ENCODE measurements around the gene TBC1D21. TPM values are rescaled to one million over a fixed set of nuclear protein-coding genes. Genes with fewer than 3 reads are reported as not detected.

Gene TBC1D21
- total RNA-seq, 2 donors from 2014 or later = not detected

GRCh38 chr15:73857193-73857920 lies 16.0 kb upstream of the TBC1D21 start:
- Histone ChIP-seq H3K9me3 (no peaks in the 10 kb centered on the region), H3K4me3 (no peak overlapping the region), H3K36me3 (replicated peaks in 1 of 2; ENCODE audit: insufficient read depth in 1 of 2, low read depth in 2 of 2) (no peaks in the 10 kb centered on the region), H3K4me1 (no peaks in the 10 kb centered on the region), H3K27ac (no peak overlapping the region), H3K27me3 (no peaks in the 10 kb centered on the region)
- 72 to 74% methylated on average over 7 of the region's 7 CpGs for WGBS, 2 donors
- intact Hi-C loops (cut with DNase I) = no loop called here
- DNase-seq (no peak), ATAC-seq (no peak)
- TF ChIP-seq, protein P1, sequence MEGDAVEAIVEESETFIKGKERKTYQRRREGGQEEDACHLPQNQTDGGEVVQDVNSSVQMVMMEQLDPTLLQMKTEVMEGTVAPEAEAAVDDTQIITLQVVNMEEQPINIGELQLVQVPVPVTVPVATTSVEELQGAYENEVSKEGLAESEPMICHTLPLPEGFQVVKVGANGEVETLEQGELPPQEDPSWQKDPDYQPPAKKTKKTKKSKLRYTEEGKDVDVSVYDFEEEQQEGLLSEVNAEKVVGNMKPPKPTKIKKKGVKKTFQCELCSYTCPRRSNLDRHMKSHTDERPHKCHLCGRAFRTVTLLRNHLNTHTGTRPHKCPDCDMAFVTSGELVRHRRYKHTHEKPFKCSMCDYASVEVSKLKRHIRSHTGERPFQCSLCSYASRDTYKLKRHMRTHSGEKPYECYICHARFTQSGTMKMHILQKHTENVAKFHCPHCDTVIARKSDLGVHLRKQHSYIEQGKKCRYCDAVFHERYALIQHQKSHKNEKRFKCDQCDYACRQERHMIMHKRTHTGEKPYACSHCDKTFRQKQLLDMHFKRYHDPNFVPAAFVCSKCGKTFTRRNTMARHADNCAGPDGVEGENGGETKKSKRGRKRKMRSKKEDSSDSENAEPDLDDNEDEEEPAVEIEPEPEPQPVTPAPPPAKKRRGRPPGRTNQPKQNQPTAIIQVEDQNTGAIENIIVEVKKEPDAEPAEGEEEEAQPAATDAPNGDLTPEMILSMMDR (IDR thresholded peaks at IDR 0.05) = no peak
- no peak for TF ChIP-seq POLR2A (IDR thresholded peaks at IDR 0.05)

- Histone ChIP-seq H3K27ac (no peak overlapping the region), H3K9me3 (no peaks in the 10 kb centered on the region), H3K27me3 (no peaks in the 10 kb centered on the region), H3K36me3 (replicated peaks in 1 of 2; ENCODE audit: insufficient read depth in 1 of 2, low read depth in 2 of 2) (no peaks in the 10 kb centered on the region), H3K4me3 (no peak overlapping the region), H3K4me1 (no peaks in the 10 kb centered on the region)
- no peak for TF ChIP-seq POLR2A (IDR thresholded peaks at IDR 0.05)
- TF ChIP-seq, protein P1 (IDR thresholded peaks at IDR 0.05) = no peak
- ATAC-seq (no peak), DNase-seq (no peak)
- WGBS, 2 donors = 71 to 82% methylated on average over 3 to 6 of the region's 6 CpGs
- intact Hi-C loops (cut with DNase I) = no loop called here
These were observed 15.3 kb upstream of the TBC1D21 start for GRCh38 chr15:73858062-73858461.

DNA sequence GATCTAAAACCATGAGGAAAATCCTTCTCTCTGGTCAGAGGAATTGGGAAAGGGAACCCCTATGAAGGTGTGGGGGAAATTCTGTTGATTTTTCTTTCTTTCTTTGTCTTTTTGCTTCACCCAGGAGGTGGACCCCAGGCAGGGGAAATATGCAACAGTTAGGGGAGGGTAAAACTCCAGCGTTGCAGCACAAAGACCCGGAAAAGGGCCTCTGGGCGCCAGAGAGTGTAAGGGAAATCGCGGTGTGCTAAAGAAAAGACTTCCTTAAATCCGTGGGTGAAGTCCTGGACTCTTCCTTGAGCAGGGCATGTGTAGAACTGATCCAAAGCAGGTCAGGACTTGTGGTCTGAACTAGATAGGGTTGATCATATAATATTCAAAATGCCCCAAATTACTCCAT lies 11.1 kb upstream of the TBC1D21 start:
- Histone ChIP-seq H3K9me3 (no peaks in the 10 kb centered on the region), H3K27ac (no peak overlapping the region), H3K36me3 (replicated peaks in 1 of 2; ENCODE audit: insufficient read depth in 1 of 2, low read depth in 2 of 2) (no peaks in the 10 kb centered on the region), H3K4me3 (no peak overlapping the region), H3K4me1 (no peaks in the 10 kb centered on the region), H3K27me3 (no peaks in the 10 kb centered on the region)
- DNase-seq (no peak), ATAC-seq (no peak)
- 22 to 26% methylated on average over 6 of the region's 6 CpGs for WGBS, 2 donors
- TF ChIP-seq POLR2A (IDR thresholded peaks at IDR 0.05) = no peak
- intact Hi-C loops (cut with DNase I) = no loop called here

DNA sequence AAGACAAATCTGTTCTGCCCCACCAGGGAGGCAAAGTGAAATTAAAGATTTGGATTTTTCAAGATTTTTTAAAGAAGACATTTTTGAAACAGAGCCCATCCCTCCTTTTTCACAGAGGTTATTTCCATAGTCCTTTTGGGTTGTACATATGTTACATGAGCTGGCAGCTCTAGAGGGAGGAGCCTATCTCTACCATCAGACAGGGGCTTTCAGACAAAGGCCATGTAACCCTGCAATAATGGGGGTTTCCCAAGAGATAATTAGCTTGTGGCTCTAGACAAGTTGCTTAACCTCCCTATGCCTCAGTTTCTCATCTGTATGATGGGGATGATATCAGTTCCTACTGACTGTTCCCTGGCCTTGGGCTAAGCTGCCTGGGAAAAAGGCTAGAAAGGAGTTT lies 8.0 kb upstream of the TBC1D21 start:
- no peak for ATAC-seq
- intact Hi-C loops (cut with DNase I) = no loop called here
- no peak for DNase-seq
- Histone ChIP-seq H3K27me3 (peaks cover 0 to 4% of the 10 kb centered on the region in 2 donors), H3K4me1 (no peaks in the 10 kb centered on the region), H3K4me3 (no peak overlapping the region), H3K9me3 (no peaks in the 10 kb centered on the region), H3K36me3 (replicated peaks in 1 of 2; ENCODE audit: insufficient read depth in 1 of 2, low read depth in 2 of 2) (no peaks in the 10 kb centered on the region), H3K27ac (no peak overlapping the region)
- TF ChIP-seq POLR2A (IDR thresholded peaks at IDR 0.05) = no peak
- TF ChIP-seq, protein P1 (IDR thresholded peaks at IDR 0.05) = no peak

- H3K4me1 ChIP-seq = peaks cover 1% of the 10 kb centered on the region
- no peaks in the 10 kb centered on the region for H3K9me3 ChIP-seq
- intact Hi-C loops (cut with DNase I) = no loop called here
- no peaks in the 10 kb centered on the region for H3K36me3 ChIP-seq (replicated peaks in 1 of 2; ENCODE audit: insufficient read depth in 1 of 2, low read depth in 2 of 2)
- WGBS, 2 donors = 6 to 16% methylated on average over 6 of the region's 6 CpGs
- H3K27ac ChIP-seq = no peak overlapping the region
- ATAC-seq (no peak), DNase-seq (no peak)
- TF ChIP-seq, protein P1 (IDR thresholded peaks at IDR 0.05) = no peak
- TF ChIP-seq POLR2A (IDR thresholded peaks at IDR 0.05) = no peak
- peaks cover 0 to 4% of the 10 kb centered on the region in 2 donors for H3K27me3 ChIP-seq
- no peak overlapping the region for H3K4me3 ChIP-seq
These were observed 7.5 kb upstream of the TBC1D21 start for GRCh38 chr15:73865904-73866303.

Data from body of pancreas (tissue), 4 donors.